NCI-H526 (cell line): Measurements from ENCODE around the gene AR.
"Not testable (repeated sequence)": the region's sequence is repeated elsewhere in the genome, so short reads cannot be mapped to it uniquely, and the experiment has no call there.

Experiments
- DNase-seq, 2 experiments: peaks; one replicate each; lab custom pipeline; 2025; lab: John Stamatoyannopoulos, UW

AR gene

GRCh38 chrX:67624325-67624724 is 80.5 kb downstream of the AR start:
- no peak for DNase-seq

GRCh38 chrX:67635424-67635823 is 91.6 kb downstream of the AR start:
- DNase-seq: no peak

- DNase-seq: no peak
These were observed 92.7 kb downstream of the AR start for GRCh38 chrX:67636532-67636931.

GRCh38 chrX:67637293-67637692 is 93.5 kb downstream of the AR start:
- DNase-seq: not testable (repeated sequence)

- DNase-seq: no peak
These were observed 104.5 kb downstream of the AR start for GRCh38 chrX:67648361-67648760.

- DNase-seq: no peak
These were observed 107.8 kb downstream of the AR start for GRCh38 chrX:67651437-67652142.

- DNase-seq: no peak
These were observed 108.7 kb downstream of the AR start for GRCh38 chrX:67652543-67652942.

- no peak for DNase-seq
These were observed 110.5 kb downstream of the AR start for GRCh38 chrX:67654301-67654700.

GRCh38 chrX:67665583-67665982 is 121.8 kb downstream of the AR start:
- no peak for DNase-seq

- DNase-seq: not testable (repeated sequence)
These were observed 126.9 kb downstream of the AR start for GRCh38 chrX:67670717-67671116.

GRCh38 chrX:67673741-67674274 is 130.0 kb downstream of the AR start:
- no peak for DNase-seq

- DNase-seq: no peak
These were observed 130.9 kb downstream of the AR start for GRCh38 chrX:67674741-67675140.

- no peak for DNase-seq
These were observed 140.3 kb downstream of the AR start for GRCh38 chrX:67684136-67684535.

GRCh38 chrX:67692246-67692645 is 148.4 kb downstream of the AR start:
- DNase-seq: no peak

- no peak for DNase-seq
These were observed 150.1 kb downstream of the AR start for GRCh38 chrX:67693928-67694327.

GRCh38 chrX:67697452-67697851 is 153.6 kb downstream of the AR start:
- DNase-seq: no peak

GRCh38 chrX:67700602-67701001 is 156.8 kb downstream of the AR start:
- no peak for DNase-seq

GRCh38 chrX:67714004-67714403 is 170.2 kb downstream of the AR start:
- no peak for DNase-seq

- no peak for DNase-seq
These were observed 173.8 kb downstream of the AR start for GRCh38 chrX:67717571-67717970.

- no peak for DNase-seq
These were observed 175.1 kb downstream of the AR start for GRCh38 chrX:67718926-67719325.

GRCh38 chrX:67720344-67720743 is 176.5 kb downstream of the AR start:
- DNase-seq: no peak

GRCh38 chrX:67721321-67721720 is 177.5 kb downstream of the AR start:
- no peak for DNase-seq

- no peak for DNase-seq
These were observed 179.9 kb downstream of the AR start for GRCh38 chrX:67723580-67724351.
